Pancreas (tissue), 10 donors: ENCODE data around the gene ZBBX. TPM values are rescaled to one million over a fixed set of nuclear protein-coding genes. Genes with fewer than 3 reads are reported as not detected.

Source experiments
- ATAC-seq, 4 donors: fragments of 200-7000 bp; cut with Tn5 transposase; one replicate each; pipeline versions ENCODE4 v1.8.0 to v1.9.1; 2020; ENCODE audit warnings: mild to moderate bottlenecking in 4 of 4, moderate library complexity in 4 of 4
- DNase-seq, 6 donors: peaks; one replicate each; pipeline ENCODE4 v3.0.0-alpha.2; 2020
- FAIRE-seq: peaks from 2 replicates; lab custom pipeline; 2012; peaks lifted over from hg19 to GRCh38; lab: Jason Lieb, UNC
- H3K27ac ChIP-seq, 4 donors: fragments of 200-600 bp; sonication (generic); 1 replicate in 3 of 4; 2 replicates in 1 of 4; pipeline versions ENCODE4 v1.5.0 to v1.8.0; 2020
- H3K27me3 ChIP-seq, 4 donors: fragments of 200-600 bp; one replicate each; pipeline ENCODE4 v1.8.0; 2021
- H3K36me3 ChIP-seq, 3 donors: fragments of 200-600 bp; sonication (generic) in 1 of 3; one replicate each; pipeline versions ENCODE4 v1.5.0 to v1.8.0; 2020 to 2021
- H3K4me1 ChIP-seq, 3 donors: fragments of 200-600 bp; one replicate each; pipeline ENCODE4 v1.8.0; 2021
- H3K4me3 ChIP-seq, 4 donors: fragments of 200-600 bp; sonication (generic) in 2 of 4; one replicate each; pipeline versions ENCODE4 v1.5.0 to v1.8.0; 2020 to 2021
- H3K9me3 ChIP-seq, 4 donors: fragments of 200-600 bp; one replicate each; pipeline ENCODE4 v1.8.0; 2021
- CTCF ChIP-seq, 4 donors: fragments of 200-600 bp; sonication (generic) in 3 of 4; IDR thresholded peaks; one replicate each; pipeline versions ENCODE4 v1.5.0 to v1.8.0; 2021; ENCODE audit warnings: antibody characterized with exemption in 4 of 4
- WGBS, 2 donors: extraction: QIAGEN DNeasy Blood & Tissue Kit; methylation state at CpG; one replicate each; pipeline ENCODE4 v1.1.7; 2013; 5-methylcytosine and 5-hydroxymethylcytosine counted together
- intact Hi-C, 3 donors: fragments of 100-400 bp; cut with DNase I; formaldehyde crosslinking; loops; one replicate each; pipeline versions ENCODE4 v1.11.1 to v1.14.2; 2022
- polyA plus RNA-seq, 2 donors: library from polyadenylated mRNA; stranded (reverse); fragments of 200-250 nt; gene quantifications; one replicate each; pipeline ENCODE4 v1.2.3, GENCODE V29; 2013
- total RNA-seq, 6 donors: library from RNA; stranded (reverse); fragmentation: NEBNext Ultra II Directional in 4 of 6; extraction: Animal tissue kit (Norgen Biotek cat#: 25700) in 4 of 6; gene quantifications; one replicate each; pipeline versions ENCODE4 v1.2.1 to v1.2.4, GENCODE V29; 2021 to 2023
- donor health status: healthy with polysubstance abuse.
- donor health status: DM: no; HTN: no; CAD: no; lungs with moderate emphysema.
- donor health status: DM: no; HTN: no; CAD: no.
- donor health status: control.
- donor health status: control.
- donor health status: Bipolar disorder and iron deficiency.
- donor health status: DM: yes; HTN: yes; CAD: no.
- donor health status: DM: no; HTN: no; CAD: no.
- donor health status: DM: no; HTN: no; CAD: no.
- donor health status: DM: yes; HTN: yes; CAD: no.

ZBBX gene
- total and polyA plus RNA-seq, 8 donors, result 0.26 TPM; not detected in 7

- 15 to 24% methylated on average over 1 of the region's 1 CpG for whole genome bisulfite sequencing, 2 donors
- Histone ChIP-seq H3K36me3 (no peaks in the 10 kb centered on the region), H3K4me1 (no peaks in the 10 kb centered on the region), H3K27me3 (no peaks in the 10 kb centered on the region), H3K27ac (no peak overlapping the region), H3K9me3 (no peaks in the 10 kb centered on the region), H3K4me3 (no peak overlapping the region)
- ATAC-seq (no peak), FAIRE-seq (no peak), DNase-seq (no peak)
- no peak for TF ChIP-seq CTCF (IDR thresholded peaks at IDR 0.05)
- intact Hi-C loops, result no loop called here
These were observed 17.7 kb upstream of the ZBBX start for GRCh38 chr3:167397826-167398225.

- ATAC-seq, result no peak
- Histone ChIP-seq H3K4me1 (no peaks in the 10 kb centered on the region), H3K4me3 (no peak overlapping the region), H3K9me3 (no peaks in the 10 kb centered on the region), H3K36me3 (no peaks in the 10 kb centered on the region), H3K27me3 (no peaks in the 10 kb centered on the region), H3K27ac (no peak overlapping the region)
- no peak for DNase-seq
- intact Hi-C loops, result no loop called here
- no peak for FAIRE-seq
- WGBS, 2 donors, result 75 to 83% methylated on average over 2 of the region's 2 CpGs
- no peak for TF ChIP-seq CTCF (IDR thresholded peaks at IDR 0.05)
These were observed 16.0 kb upstream of the ZBBX start for GRCh38 chr3:167396075-167396474.

- H3K4me3 ChIP-seq, result no peak overlapping the region
- H3K4me1 ChIP-seq, result no peaks in the 10 kb centered on the region
- FAIRE-seq (no peak), DNase-seq (no peak), ATAC-seq (no peak)
- intact Hi-C loops, result no loop called here
- no peak for TF ChIP-seq CTCF (IDR thresholded peaks at IDR 0.05)
- WGBS, 2 donors, result 31 to 47% methylated on average over 2 of the region's 2 CpGs
- H3K27me3 ChIP-seq, result no peaks in the 10 kb centered on the region
- H3K27ac ChIP-seq, result no peak overlapping the region
- no peaks in the 10 kb centered on the region for H3K9me3 ChIP-seq
- no peaks in the 10 kb centered on the region for H3K36me3 ChIP-seq
These were observed 13.9 kb upstream of the ZBBX start for GRCh38 chr3:167394003-167394402.

GRCh38 chr3:167382155-167382554 lies 2.1 kb upstream of the ZBBX start:
- Histone ChIP-seq H3K9me3 (no peaks in the 10 kb centered on the region), H3K4me3 (no peak overlapping the region), H3K4me1 (peaks cover 0 to 10% (median 4%) of the 10 kb centered on the region in 3 donors), H3K36me3 (no peaks in the 10 kb centered on the region), H3K27me3 (no peaks in the 10 kb centered on the region), H3K27ac (no peak overlapping the region)
- no peak for ATAC-seq
- intact Hi-C loops, result loop anchor here in 1 of 3 donors (5.0 kb wide), 1 partner anchor 500 kb away; no protein-coding TSS in a partner anchor
- TF ChIP-seq CTCF (IDR thresholded peaks at IDR 0.05), result no peak
- WGBS, 2 donors, result 68 to 72% methylated on average over 3 of the region's 3 CpGs
- DNase-seq, result no peak
- no peak for FAIRE-seq

GRCh38 chr3:167375478-167375877 lies 4.6 kb downstream of the ZBBX start:
- intact Hi-C loops, result no loop called here
- Histone ChIP-seq H3K4me3 (no peak overlapping the region), H3K36me3 (no peaks in the 10 kb centered on the region), H3K27ac (no peak overlapping the region), H3K27me3 (no peaks in the 10 kb centered on the region), H3K9me3 (no peaks in the 10 kb centered on the region), H3K4me1 (no peaks in the 10 kb centered on the region)
- 84 to 96% methylated on average over 6 of the region's 6 CpGs for WGBS, 2 donors
- DNase-seq (no peak), FAIRE-seq (no peak), ATAC-seq (no peak)
- TF ChIP-seq CTCF (IDR thresholded peaks at IDR 0.05), result no peak
